ENCODE results near the gene DDTL.

DNA sequence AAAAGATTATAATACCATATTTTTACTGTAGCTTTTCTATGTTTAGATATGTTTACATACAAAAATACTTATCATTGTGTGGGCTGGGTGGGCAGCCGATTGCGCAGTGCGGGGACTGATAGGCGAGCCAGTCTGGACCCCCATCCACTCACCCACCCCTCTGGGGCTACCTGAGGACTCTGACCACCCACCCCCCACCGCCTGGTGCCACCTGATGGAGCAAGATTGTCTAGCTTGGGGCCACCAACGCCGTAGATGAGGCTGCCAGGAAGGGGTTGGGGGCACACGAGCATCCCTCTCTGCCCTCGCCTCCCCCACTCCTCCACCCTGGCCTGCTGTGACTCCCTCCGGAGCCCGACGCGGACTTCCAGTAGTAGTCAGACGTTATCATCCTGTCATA lies 40.1 kb upstream of the DDTL start:
- TF ChIP-seq CTCF (IDR thresholded peaks at IDR 0.05; ENCODE audit: control extremely low read depth in 1 of 3, insufficient read depth in 1 of 3, low read depth in 1 of 3, low read length in 3 of 3) (no peak), BRCA1 (IDR thresholded peaks at IDR 0.05; ENCODE audit: low read depth, low read length) (no peak), NRF1 (IDR thresholded peaks at IDR 0.05; ENCODE audit: low read depth, low read length) (no peak), JUN (IDR thresholded peaks at IDR 0.05; ENCODE audit: low read depth, low read length) (no peak)

All from H1 (cell line).